ENCODE results near the gene UQCRFS1.
"Not testable (repeated sequence)": the region's sequence is repeated elsewhere in the genome, so short reads cannot be mapped to it uniquely, and the experiment has no call there.

Gene UQCRFS1

DNA sequence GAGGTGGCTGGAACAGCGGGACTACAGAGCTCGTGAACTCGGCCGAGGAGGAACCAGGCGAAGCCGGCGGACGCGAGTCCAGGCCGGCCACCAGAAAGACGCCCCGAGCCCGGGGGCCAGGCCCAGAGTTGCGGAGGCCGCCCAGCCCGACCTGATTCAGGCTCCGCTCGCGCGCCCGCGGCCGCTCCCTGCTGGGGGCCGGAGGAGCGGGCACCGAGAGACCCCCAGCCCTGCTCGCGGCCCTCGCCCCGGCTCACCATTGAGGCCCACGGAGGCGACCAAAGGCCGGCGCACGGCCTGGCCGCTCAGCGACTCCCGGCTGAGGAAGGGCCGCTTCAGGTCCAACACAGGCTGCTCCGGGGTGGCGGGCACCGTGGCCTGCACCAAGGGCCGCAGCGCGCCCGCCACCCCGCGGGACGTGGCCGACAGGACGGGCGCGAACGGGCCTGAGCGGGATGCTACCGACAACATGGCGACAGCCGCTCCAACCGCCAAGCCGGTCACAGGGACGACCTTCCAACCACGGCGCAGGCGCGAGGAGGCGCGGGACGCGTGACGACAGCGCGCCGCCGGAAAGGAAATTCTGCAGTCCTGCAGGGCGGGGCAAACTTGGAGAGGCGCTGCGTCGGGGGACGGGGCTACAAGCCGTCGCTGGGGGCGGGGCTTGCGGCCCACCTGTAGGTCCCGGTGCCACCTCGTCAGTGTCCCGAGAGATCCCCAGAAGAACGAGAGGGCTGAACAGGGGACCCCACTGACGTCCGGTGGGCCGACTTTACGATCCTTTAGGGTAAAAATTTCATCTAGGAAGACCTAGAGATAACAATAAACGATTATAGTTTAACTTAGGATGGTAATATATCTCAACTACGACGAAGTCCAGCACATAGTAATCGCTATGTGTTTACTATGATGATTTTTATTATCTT, at the start of gene UQCRFS1:
Gene UQCRFS1 (minus strand): TSS at position 504 of the 926 bp plus-strand sequence. CDS start 33 bp downstream, at position 471.
- peak within 1 kb of the TSS; percentile 86 to 98 for H3K4me3 ChIP-seq (ENCODE audit: low read length in 2 of 2)
- peak within 1 kb of the TSS; percentile 94 to 98 for H3K9ac ChIP-seq (ENCODE audit: low read depth in 1 of 2, low read length in 2 of 2)
- peaks cover 0 to 8% of the 10 kb centered on the region in 2 donors for H3K36me3 ChIP-seq (ENCODE audit: control insufficient read depth in 2 of 2, insufficient read depth in 2 of 2, low read length in 2 of 2)
- H3K27ac ChIP-seq (ENCODE audit: low read depth in 2 of 2, low read length in 2 of 2), result peak within 1 kb of the TSS; percentile 83 to 85
- H3K27me3 ChIP-seq (ENCODE audit: control insufficient read depth in 2 of 2, insufficient read depth in 2 of 2, low read length in 2 of 2), result no peaks in the 10 kb centered on the region
- H3K9me3 ChIP-seq (ENCODE audit: control insufficient read depth in 2 of 2, low read length in 2 of 2), result no peaks in the 10 kb centered on the region
- H3K4me1 ChIP-seq (ENCODE audit: control insufficient read depth in 2 of 2, insufficient read depth in 2 of 2, low read length in 2 of 2), result peaks cover 12 to 16% of the 10 kb centered on the region in 2 donors

DNA sequence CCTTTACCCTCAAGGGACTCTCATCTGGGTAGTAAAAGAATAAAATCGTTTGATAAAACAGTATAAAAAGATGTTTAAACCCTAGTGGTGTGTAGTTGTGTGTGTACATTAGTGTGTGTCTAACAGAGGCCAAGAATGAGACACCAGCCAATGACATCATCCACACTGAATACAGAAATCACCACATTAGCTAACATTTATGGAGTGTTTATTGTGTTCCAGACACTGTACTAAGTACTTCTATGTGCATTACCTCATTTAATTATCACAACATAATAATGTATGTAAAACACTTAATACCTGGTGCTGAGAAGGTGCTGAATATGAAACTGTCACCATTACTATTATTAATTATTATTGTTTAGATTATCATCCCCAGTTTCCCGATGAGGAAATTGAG, 49.1 kb upstream of the UQCRFS1 start:
- H3K4me3 ChIP-seq (ENCODE audit: low read length in 2 of 2), result no peak overlapping the region
- H3K27me3 ChIP-seq (ENCODE audit: control insufficient read depth in 2 of 2, insufficient read depth in 2 of 2, low read length in 2 of 2), result no peaks in the 10 kb centered on the region
- no peak overlapping the region for H3K9ac ChIP-seq (ENCODE audit: low read depth in 1 of 2, low read length in 2 of 2)

GRCh38 chr19:29260477-29261317, 47.7 kb upstream of the UQCRFS1 start:
- Histone ChIP-seq H3K9ac (ENCODE audit: low read depth in 1 of 2, low read length in 2 of 2) (no peak overlapping the region), H3K4me1 (ENCODE audit: control insufficient read depth in 2 of 2, insufficient read depth in 2 of 2, low read length in 2 of 2) (no peaks in the 10 kb centered on the region), H3K27me3 (ENCODE audit: control insufficient read depth in 2 of 2, insufficient read depth in 2 of 2, low read length in 2 of 2) (no peaks in the 10 kb centered on the region), H3K4me3 (ENCODE audit: low read length in 2 of 2) (no peak overlapping the region), H3K36me3 (ENCODE audit: control insufficient read depth in 2 of 2, insufficient read depth in 2 of 2, low read length in 2 of 2) (no peaks in the 10 kb centered on the region), H3K27ac (ENCODE audit: low read depth in 2 of 2, low read length in 2 of 2) (no peak overlapping the region), H3K9me3 (ENCODE audit: control insufficient read depth in 2 of 2, low read length in 2 of 2) (no peaks in the 10 kb centered on the region)

More for the DNA sequence above, 49.1 kb upstream of the UQCRFS1 start:
- Histone ChIP-seq H3K9me3 (ENCODE audit: control insufficient read depth in 2 of 2, low read length in 2 of 2) (no peaks in the 10 kb centered on the region), H3K27ac (ENCODE audit: low read depth in 2 of 2, low read length in 2 of 2) (no peak overlapping the region), H3K4me1 (ENCODE audit: control insufficient read depth in 2 of 2, insufficient read depth in 2 of 2, low read length in 2 of 2) (no peaks in the 10 kb centered on the region), H3K36me3 (ENCODE audit: control insufficient read depth in 2 of 2, insufficient read depth in 2 of 2, low read length in 2 of 2) (no peaks in the 10 kb centered on the region)

DNA sequence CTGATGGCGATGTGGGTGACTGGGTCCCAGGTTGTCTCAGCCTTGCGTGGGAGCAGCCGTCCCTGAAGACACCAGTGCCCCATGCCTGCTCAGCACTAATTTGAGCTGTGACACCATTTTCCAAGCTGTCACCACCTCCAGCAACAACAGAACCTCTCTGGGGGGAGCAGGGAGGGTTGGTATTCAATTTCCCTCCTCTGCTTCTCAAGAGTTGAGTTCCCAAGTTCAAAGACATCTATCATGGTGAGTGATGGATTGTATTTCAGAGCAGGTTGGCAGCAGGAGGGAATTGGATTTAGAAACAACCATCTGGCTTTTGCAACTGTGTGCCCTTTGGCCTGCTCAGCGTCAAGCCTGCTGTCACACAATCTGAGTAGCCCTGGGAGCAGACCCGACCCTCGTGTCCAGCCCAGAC, 46.9 kb upstream of the UQCRFS1 start:
- no peak overlapping the region for H3K27ac ChIP-seq (ENCODE audit: low read depth in 2 of 2, low read length in 2 of 2)
- H3K4me1 ChIP-seq (ENCODE audit: control insufficient read depth in 2 of 2, insufficient read depth in 2 of 2, low read length in 2 of 2), result no peaks in the 10 kb centered on the region
- H3K27me3 ChIP-seq (ENCODE audit: control insufficient read depth in 2 of 2, insufficient read depth in 2 of 2, low read length in 2 of 2), result no peaks in the 10 kb centered on the region
- no peak overlapping the region for H3K4me3 ChIP-seq (ENCODE audit: low read length in 2 of 2)
- no peak overlapping the region for H3K9ac ChIP-seq (ENCODE audit: low read depth in 1 of 2, low read length in 2 of 2)
- no peaks in the 10 kb centered on the region for H3K9me3 ChIP-seq (ENCODE audit: control insufficient read depth in 2 of 2, low read length in 2 of 2)
- H3K36me3 ChIP-seq (ENCODE audit: control insufficient read depth in 2 of 2, insufficient read depth in 2 of 2, low read length in 2 of 2), result no peaks in the 10 kb centered on the region

DNA sequence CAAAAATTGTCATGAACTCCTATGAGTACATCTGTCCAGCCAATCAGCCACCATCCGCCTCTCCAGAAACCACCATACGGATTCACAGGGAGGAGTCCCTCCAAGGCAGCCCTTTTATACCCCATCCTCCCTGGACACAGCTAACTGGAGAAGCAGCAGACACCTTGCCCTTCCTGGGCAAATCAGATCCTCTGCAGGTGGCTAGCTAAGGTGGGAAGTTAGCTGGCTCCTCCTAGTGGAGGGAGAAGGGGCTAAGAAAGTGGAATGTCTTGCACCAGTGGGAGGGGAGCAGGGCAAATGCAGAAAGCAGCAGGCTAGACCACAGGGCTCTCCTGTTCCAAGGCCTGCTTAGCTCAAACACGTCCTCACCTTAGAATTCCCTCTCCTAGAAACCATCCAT, 46.2 kb upstream of the UQCRFS1 start:
- H3K4me1 ChIP-seq (ENCODE audit: control insufficient read depth in 2 of 2, insufficient read depth in 2 of 2, low read length in 2 of 2), result no peaks in the 10 kb centered on the region
- no peak overlapping the region for H3K4me3 ChIP-seq (ENCODE audit: low read length in 2 of 2)
- H3K9ac ChIP-seq (ENCODE audit: low read depth in 1 of 2, low read length in 2 of 2), result no peak overlapping the region
- no peak overlapping the region for H3K27ac ChIP-seq (ENCODE audit: low read depth in 2 of 2, low read length in 2 of 2)
- H3K36me3 ChIP-seq (ENCODE audit: control insufficient read depth in 2 of 2, insufficient read depth in 2 of 2, low read length in 2 of 2), result no peaks in the 10 kb centered on the region
- H3K27me3 ChIP-seq (ENCODE audit: control insufficient read depth in 2 of 2, insufficient read depth in 2 of 2, low read length in 2 of 2), result no peaks in the 10 kb centered on the region
- H3K9me3 ChIP-seq (ENCODE audit: control insufficient read depth in 2 of 2, low read length in 2 of 2), result no peaks in the 10 kb centered on the region

GRCh38 chr19:29256516-29256915, 43.6 kb upstream of the UQCRFS1 start:
- H3K27me3 ChIP-seq (ENCODE audit: control insufficient read depth in 2 of 2, insufficient read depth in 2 of 2, low read length in 2 of 2), result no peaks in the 10 kb centered on the region
- no peak overlapping the region for H3K27ac ChIP-seq (ENCODE audit: low read depth in 2 of 2, low read length in 2 of 2)
- no peaks in the 10 kb centered on the region for H3K4me1 ChIP-seq (ENCODE audit: control insufficient read depth in 2 of 2, insufficient read depth in 2 of 2, low read length in 2 of 2)
- no peaks in the 10 kb centered on the region for H3K9me3 ChIP-seq (ENCODE audit: control insufficient read depth in 2 of 2, low read length in 2 of 2)
- no peak overlapping the region for H3K9ac ChIP-seq (ENCODE audit: low read depth in 1 of 2, low read length in 2 of 2)
- H3K36me3 ChIP-seq (ENCODE audit: control insufficient read depth in 2 of 2, insufficient read depth in 2 of 2, low read length in 2 of 2), result no peaks in the 10 kb centered on the region
- no peak overlapping the region for H3K4me3 ChIP-seq (ENCODE audit: low read length in 2 of 2)

DNA sequence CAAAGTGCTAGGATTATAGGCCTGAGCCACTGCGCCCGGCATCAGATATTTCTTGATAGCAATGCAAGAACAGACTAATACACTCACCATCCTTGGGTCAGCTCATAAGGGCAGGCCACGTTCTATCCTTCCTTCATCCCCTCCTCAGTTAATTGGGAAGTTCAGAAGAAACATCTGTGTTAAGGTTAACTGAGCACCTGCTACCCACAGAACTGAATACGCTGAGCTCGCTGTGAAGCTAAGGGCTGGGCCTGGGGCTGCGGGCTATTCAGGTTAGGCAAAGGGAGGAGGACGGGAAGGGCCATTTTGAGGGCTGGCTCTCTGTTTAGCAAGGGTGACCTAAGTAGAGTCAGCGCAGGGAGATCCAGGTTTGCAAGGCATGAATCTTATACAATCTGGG, 43.0 kb upstream of the UQCRFS1 start:
- no peaks in the 10 kb centered on the region for H3K4me1 ChIP-seq (ENCODE audit: control insufficient read depth in 2 of 2, insufficient read depth in 2 of 2, low read length in 2 of 2)
- no peaks in the 10 kb centered on the region for H3K9me3 ChIP-seq (ENCODE audit: control insufficient read depth in 2 of 2, low read length in 2 of 2)
- no peaks in the 10 kb centered on the region for H3K36me3 ChIP-seq (ENCODE audit: control insufficient read depth in 2 of 2, insufficient read depth in 2 of 2, low read length in 2 of 2)
- no peak overlapping the region for H3K9ac ChIP-seq (ENCODE audit: low read depth in 1 of 2, low read length in 2 of 2)
- H3K4me3 ChIP-seq (ENCODE audit: low read length in 2 of 2), result no peak overlapping the region
- H3K27ac ChIP-seq (ENCODE audit: low read depth in 2 of 2, low read length in 2 of 2), result no peak overlapping the region
- no peaks in the 10 kb centered on the region for H3K27me3 ChIP-seq (ENCODE audit: control insufficient read depth in 2 of 2, insufficient read depth in 2 of 2, low read length in 2 of 2)

DNA sequence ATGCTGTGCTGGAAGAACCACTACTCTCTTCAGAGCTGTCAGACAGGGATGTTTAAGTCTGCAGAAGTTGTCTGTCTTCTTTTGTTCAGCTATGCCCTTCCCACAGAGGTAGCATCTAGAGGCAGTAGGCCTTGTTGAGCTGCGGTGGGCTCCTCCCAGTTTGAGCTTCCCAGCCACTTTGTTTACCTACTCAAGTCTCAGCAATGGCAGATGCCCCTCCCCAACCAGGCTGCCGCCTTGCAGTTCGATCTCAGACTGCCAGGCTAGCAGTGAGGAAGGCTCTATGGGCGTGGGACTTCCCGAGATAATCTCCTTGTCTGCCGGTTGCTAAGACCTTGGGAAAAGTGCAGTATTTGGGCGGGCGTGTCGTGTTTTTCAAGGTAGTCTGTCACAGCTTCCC, 42.1 kb upstream of the UQCRFS1 start:
- no peak overlapping the region for H3K9ac ChIP-seq (ENCODE audit: low read depth in 1 of 2, low read length in 2 of 2)
- H3K4me3 ChIP-seq (ENCODE audit: low read length in 2 of 2), result no peak overlapping the region
- H3K27ac ChIP-seq (ENCODE audit: low read depth in 2 of 2, low read length in 2 of 2), result no peak overlapping the region
- H3K36me3 ChIP-seq (ENCODE audit: control insufficient read depth in 2 of 2, insufficient read depth in 2 of 2, low read length in 2 of 2), result no peaks in the 10 kb centered on the region
- H3K4me1 ChIP-seq (ENCODE audit: control insufficient read depth in 2 of 2, insufficient read depth in 2 of 2, low read length in 2 of 2), result no peaks in the 10 kb centered on the region
- H3K9me3 ChIP-seq (ENCODE audit: control insufficient read depth in 2 of 2, low read length in 2 of 2), result no peaks in the 10 kb centered on the region
- H3K27me3 ChIP-seq (ENCODE audit: control insufficient read depth in 2 of 2, insufficient read depth in 2 of 2, low read length in 2 of 2), result no peaks in the 10 kb centered on the region

GRCh38 chr19:29249798-29250197, 36.8 kb upstream of the UQCRFS1 start:
- not testable (repeated sequence) for H3K27me3 ChIP-seq (ENCODE audit: control insufficient read depth in 2 of 2, insufficient read depth in 2 of 2, low read length in 2 of 2); H3K4me3 ChIP-seq (ENCODE audit: low read length in 2 of 2); H3K27ac ChIP-seq (ENCODE audit: low read depth in 2 of 2, low read length in 2 of 2); H3K9me3 ChIP-seq (ENCODE audit: control insufficient read depth in 2 of 2, low read length in 2 of 2); H3K36me3 ChIP-seq (ENCODE audit: control insufficient read depth in 2 of 2, insufficient read depth in 2 of 2, low read length in 2 of 2); H3K9ac ChIP-seq (ENCODE audit: low read depth in 1 of 2, low read length in 2 of 2); H3K4me1 ChIP-seq (ENCODE audit: control insufficient read depth in 2 of 2, insufficient read depth in 2 of 2, low read length in 2 of 2)

DNA sequence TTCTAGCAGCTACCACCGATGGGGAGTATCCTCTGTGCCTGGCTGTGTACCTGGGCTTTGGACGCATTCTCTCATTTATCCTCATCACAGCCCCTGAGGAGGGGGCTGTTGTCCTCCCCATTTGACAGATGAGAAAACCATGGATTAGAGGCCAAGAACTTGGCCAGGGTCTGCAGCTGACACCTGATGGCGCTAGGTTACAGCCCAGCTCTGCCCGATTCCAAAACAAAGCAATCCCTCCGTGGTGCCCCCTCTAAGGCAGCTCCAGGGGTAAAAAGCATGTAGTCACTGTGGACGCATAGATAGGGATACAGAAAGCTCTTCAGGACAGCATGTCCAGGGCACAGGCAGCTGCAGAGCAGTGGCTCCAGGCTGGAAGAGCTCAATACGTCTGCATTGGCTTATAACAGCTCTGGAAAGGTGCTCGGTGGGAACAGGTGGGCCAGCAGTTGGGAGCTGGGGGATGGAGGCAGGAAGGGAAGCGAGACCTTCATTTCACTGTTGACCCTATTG, 35.4 kb upstream of the UQCRFS1 start:
- Histone ChIP-seq H3K4me3 (ENCODE audit: low read length in 2 of 2) (no peak overlapping the region), H3K4me1 (ENCODE audit: control insufficient read depth in 2 of 2, insufficient read depth in 2 of 2, low read length in 2 of 2) (no peaks in the 10 kb centered on the region), H3K27ac (ENCODE audit: low read depth in 2 of 2, low read length in 2 of 2) (no peak overlapping the region), H3K36me3 (ENCODE audit: control insufficient read depth in 2 of 2, insufficient read depth in 2 of 2, low read length in 2 of 2) (no peaks in the 10 kb centered on the region), H3K9ac (ENCODE audit: low read depth in 1 of 2, low read length in 2 of 2) (no peak overlapping the region), H3K9me3 (ENCODE audit: control insufficient read depth in 2 of 2, low read length in 2 of 2) (no peaks in the 10 kb centered on the region), H3K27me3 (ENCODE audit: control insufficient read depth in 2 of 2, insufficient read depth in 2 of 2, low read length in 2 of 2) (peaks cover 0 to 1% of the 10 kb centered on the region in 2 donors)

Measured in mucosa of rectum (tissue), 2 donors.